NCI-H1436 (cell line): ENCODE data around the gene ATG9A.
A peak's percentile ranks its signal among the peaks of the same experiment; 100 is the strongest.

ENCODE experiments used
- DNase-seq: peaks from one replicate; lab custom pipeline; 2025; lab: John Stamatoyannopoulos, UW

Gene ATG9A

GRCh38 chr2:219221957-219222518 is 7.4 kb downstream of the ATG9A start:
- no peak for DNase-seq

GRCh38 chr2:219220652-219221402 is 8.6 kb downstream of the ATG9A start:
- DNase-seq: no peak

GRCh38 chr2:219219784-219220532 is 9.5 kb downstream of the ATG9A start:
- DNase-seq: no peak

- DNase-seq: peak; percentile 94
Observed at GRCh38 chr2:219218732-219219701, 10.4 kb downstream of the ATG9A start, which contains the start of gene ABCB6. Gene ABCB6, minus strand, starts transcription at chr2:219218958. Its CDS starts 285 bp downstream, at chr2:219218673.

- peak; percentile 35 for DNase-seq
Observed at GRCh38 chr2:219218217-219218731, 11.2 kb downstream of the ATG9A start.

- DNase-seq: no peak
Observed at GRCh38 chr2:219216535-219216915, 12.9 kb downstream of the ATG9A start.

- no peak for DNase-seq
Observed at GRCh38 chr2:219215871-219216534, 13.4 kb downstream of the ATG9A start.

GRCh38 chr2:219214786-219215185 is 14.7 kb downstream of the ATG9A start:
- no peak for DNase-seq

GRCh38 chr2:219214141-219214540 is 15.3 kb downstream of the ATG9A start:
- DNase-seq: no peak

- no peak for DNase-seq
Observed at GRCh38 chr2:219213486-219214071, 15.9 kb downstream of the ATG9A start.

GRCh38 chr2:219213026-219213415 is 16.4 kb downstream of the ATG9A start:
- no peak for DNase-seq

GRCh38 chr2:219210886-219211362 is 18.5 kb downstream of the ATG9A start:
- no peak for DNase-seq

GRCh38 chr2:219210196-219210885 is 19.1 kb downstream of the ATG9A start:
- DNase-seq: no peak

- DNase-seq: no peak
Observed at GRCh38 chr2:219209236-219210195, 19.9 kb downstream of the ATG9A start.

- no peak for DNase-seq
Observed at GRCh38 chr2:219207884-219208740, 21.3 kb downstream of the ATG9A start.

GRCh38 chr2:219207134-219207883 is 22.1 kb downstream of the ATG9A start:
- DNase-seq: no peak
